Ishikawa (cell line): Measurements from ENCODE around the gene SEMA5A.

Source experiments
- CEBPB ChIP-seq: IDR thresholded peaks from 2 replicates; pipeline ENCODE4 v1.6.1; 2012
- CREB1 ChIP-seq: IDR thresholded peaks from 2 replicates; pipeline ENCODE4 v1.6.1; 2012; ENCODE audit warnings: low read depth
- EP300 ChIP-seq: IDR thresholded peaks from 2 replicates; pipeline ENCODE4 v1.6.1; 2012; ENCODE audit warnings: borderline replicate concordance
- FOXM1 ChIP-seq: IDR thresholded peaks from 2 replicates; pipeline ENCODE4 v1.6.1; 2012; ENCODE audit warnings: low read depth, borderline replicate concordance
- RAD21 ChIP-seq: IDR thresholded peaks from 2 replicates; pipeline ENCODE4 v1.6.1; 2012; ENCODE audit warnings: low read depth
- YY1 ChIP-seq: IDR thresholded peaks from 2 replicates; pipeline ENCODE4 v1.6.1; 2012; ENCODE audit warnings: low read depth
- ZBTB7A ChIP-seq: IDR thresholded peaks from 2 replicates; pipeline ENCODE4 v1.6.1; 2012; ENCODE audit warnings: low read depth
- TF ChIP-seq, protein P1 (sequence below): IDR thresholded peaks from 2 replicates; pipeline ENCODE4 v1.6.1; 2012
- TF ChIP-seq, protein P2 (sequence below): IDR thresholded peaks from 2 replicates; pipeline ENCODE4 v1.6.1; 2012
- TF ChIP-seq, protein P3 (sequence below): IDR thresholded peaks from 2 replicates; pipeline ENCODE4 v1.6.1; 2012; ENCODE audit warnings: low read depth, mild to moderate bottlenecking

DNA sequence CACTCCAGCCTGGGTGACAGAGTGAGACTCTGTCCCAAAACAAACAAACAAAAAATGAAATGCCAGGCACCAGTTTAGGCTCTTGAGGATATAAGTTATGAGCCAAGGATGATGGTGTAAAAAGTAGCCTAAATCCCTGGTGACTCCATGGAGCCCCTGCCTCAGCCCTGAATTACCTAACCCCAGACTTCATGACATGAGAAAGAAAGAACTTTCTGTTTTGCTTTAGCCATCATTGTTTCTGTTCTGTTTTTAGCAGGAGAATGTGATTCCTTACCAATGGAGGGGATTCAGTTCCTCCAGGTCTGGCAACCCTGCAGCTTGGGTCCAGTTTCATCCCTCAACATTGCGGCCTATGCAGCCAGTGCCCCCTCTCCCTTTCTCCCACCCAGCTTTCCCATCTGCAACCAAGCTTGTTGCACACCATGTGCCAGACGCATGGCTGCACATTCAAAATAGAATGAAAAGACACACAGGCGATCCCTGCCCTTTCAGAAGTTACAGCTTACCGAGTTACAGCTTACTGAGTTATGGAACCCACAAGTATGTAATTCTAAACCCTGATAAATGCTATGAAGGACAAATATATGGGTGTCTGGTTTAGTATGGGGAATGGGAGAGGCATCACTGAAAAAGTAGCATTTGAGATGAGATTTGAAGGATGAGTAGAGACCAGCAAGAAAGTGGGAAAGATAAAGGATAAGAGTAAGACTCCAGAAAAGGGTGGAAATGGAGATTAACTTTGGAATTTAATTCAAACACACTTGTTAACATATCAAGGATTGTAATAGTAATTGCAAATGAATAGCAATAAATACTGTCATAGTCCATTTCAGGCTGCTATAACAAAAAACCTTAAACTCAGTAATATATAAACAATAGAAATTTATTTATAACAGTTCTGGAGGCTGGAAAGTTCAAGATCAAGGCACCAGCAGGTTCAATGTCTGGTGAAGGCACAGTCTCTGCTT lies 6.0 kb upstream of the SEMA5A start:
- TF ChIP-seq YY1 (no peak), EP300 (no peak), CREB1 (no peak), RAD21 (no peak), ZBTB7A (no peak), FOXM1 (no peak), CEBPB (no peak)
- TF ChIP-seq, protein P1, sequence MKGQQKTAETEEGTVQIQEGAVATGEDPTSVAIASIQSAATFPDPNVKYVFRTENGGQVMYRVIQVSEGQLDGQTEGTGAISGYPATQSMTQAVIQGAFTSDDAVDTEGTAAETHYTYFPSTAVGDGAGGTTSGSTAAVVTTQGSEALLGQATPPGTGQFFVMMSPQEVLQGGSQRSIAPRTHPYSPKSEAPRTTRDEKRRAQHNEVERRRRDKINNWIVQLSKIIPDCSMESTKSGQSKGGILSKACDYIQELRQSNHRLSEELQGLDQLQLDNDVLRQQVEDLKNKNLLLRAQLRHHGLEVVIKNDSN, result no peak
- TF ChIP-seq, protein P2, sequence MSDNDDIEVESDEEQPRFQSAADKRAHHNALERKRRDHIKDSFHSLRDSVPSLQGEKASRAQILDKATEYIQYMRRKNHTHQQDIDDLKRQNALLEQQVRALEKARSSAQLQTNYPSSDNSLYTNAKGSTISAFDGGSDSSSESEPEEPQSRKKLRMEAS, result no peak
- TF ChIP-seq, protein P3, sequence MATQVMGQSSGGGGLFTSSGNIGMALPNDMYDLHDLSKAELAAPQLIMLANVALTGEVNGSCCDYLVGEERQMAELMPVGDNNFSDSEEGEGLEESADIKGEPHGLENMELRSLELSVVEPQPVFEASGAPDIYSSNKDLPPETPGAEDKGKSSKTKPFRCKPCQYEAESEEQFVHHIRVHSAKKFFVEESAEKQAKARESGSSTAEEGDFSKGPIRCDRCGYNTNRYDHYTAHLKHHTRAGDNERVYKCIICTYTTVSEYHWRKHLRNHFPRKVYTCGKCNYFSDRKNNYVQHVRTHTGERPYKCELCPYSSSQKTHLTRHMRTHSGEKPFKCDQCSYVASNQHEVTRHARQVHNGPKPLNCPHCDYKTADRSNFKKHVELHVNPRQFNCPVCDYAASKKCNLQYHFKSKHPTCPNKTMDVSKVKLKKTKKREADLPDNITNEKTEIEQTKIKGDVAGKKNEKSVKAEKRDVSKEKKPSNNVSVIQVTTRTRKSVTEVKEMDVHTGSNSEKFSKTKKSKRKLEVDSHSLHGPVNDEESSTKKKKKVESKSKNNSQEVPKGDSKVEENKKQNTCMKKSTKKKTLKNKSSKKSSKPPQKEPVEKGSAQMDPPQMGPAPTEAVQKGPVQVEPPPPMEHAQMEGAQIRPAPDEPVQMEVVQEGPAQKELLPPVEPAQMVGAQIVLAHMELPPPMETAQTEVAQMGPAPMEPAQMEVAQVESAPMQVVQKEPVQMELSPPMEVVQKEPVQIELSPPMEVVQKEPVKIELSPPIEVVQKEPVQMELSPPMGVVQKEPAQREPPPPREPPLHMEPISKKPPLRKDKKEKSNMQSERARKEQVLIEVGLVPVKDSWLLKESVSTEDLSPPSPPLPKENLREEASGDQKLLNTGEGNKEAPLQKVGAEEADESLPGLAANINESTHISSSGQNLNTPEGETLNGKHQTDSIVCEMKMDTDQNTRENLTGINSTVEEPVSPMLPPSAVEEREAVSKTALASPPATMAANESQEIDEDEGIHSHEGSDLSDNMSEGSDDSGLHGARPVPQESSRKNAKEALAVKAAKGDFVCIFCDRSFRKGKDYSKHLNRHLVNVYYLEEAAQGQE, result no peak
